ENCODE data around the gene IGFBP2.
"Not testable (repeated sequence)": the region's sequence is repeated elsewhere in the genome, so short reads cannot be mapped to it uniquely, and the experiment has no call there.

The IGFBP2 gene, protein sequence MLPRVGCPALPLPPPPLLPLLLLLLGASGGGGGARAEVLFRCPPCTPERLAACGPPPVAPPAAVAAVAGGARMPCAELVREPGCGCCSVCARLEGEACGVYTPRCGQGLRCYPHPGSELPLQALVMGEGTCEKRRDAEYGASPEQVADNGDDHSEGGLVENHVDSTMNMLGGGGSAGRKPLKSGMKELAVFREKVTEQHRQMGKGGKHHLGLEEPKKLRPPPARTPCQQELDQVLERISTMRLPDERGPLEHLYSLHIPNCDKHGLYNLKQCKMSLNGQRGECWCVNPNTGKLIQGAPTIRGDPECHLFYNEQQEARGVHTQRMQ

DNA sequence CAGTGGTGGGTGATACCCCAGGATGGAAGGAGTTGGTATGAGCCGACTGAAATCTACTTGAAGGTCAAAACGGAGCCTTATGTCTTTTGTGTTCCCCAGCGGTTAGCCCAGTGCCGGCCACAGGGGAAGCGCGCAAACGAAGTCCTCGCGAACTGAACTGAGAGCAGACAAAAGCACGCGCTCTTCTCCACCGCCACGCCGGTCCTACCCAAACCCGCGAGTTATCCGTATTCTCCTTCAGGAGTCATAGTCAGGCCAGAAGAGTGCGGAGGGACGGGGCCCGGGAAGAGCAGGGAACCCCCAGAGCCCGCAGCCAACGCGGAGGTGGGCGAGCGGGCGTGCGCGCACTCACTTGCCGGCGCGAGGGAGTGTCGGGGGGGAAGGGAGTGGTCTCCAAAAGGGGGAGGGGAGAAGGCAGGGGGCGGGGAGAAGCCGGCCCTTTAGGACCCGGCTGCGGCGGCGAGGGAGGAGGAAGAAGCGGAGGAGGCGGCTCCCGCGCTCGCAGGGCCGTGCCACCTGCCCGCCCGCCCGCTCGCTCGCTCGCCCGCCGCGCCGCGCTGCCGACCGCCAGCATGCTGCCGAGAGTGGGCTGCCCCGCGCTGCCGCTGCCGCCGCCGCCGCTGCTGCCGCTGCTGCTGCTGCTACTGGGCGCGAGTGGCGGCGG, at the start of gene IGFBP2:
TSS of gene IGFBP2 (plus strand) at position 469 of the 664 bp plus-strand sequence. CDS start at position 573, 104 bp downstream.
- DNase-seq (ENCODE audit: low spot score): peak; percentile 40

DNA sequence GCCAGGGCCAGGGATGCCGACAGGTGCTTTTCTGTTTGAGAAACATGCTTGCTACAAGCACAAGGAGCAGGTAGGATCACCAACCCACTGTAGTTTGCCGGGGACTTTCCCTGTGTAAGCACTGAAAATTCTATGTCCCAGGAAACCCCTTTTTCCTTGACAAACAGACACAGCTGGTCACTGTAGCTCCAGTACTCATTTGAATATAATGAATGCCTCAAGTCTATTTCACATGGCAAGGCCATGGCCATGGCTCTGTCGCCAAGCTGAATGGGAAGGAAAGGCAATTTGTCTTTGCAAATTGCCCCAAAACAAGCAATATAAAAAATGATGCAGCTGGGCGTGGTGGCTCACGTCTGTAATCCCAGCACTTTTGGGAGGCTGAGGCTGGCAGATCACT, 49.6 kb upstream of the IGFBP2 start:
- no peak for DNase-seq (ENCODE audit: low spot score)

DNA sequence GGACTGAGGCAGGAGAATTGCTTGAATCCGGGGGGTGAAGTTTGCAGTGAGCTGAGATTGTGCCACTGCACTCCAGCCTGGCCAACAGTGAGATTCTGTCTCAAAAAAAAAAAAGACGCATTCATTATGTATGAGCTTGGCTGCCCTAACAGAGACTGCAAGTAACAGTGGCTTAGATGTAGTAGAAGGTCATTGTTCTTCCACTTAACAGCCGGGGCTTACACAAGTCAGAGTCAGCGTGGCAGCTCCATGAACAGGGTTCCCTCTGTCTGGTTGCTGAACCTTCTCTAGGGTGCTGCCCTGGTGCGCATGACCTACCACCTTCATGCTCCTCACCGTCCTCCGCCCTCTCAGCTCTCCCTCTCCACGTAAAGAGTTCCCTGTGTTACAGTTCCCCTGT, 49.1 kb upstream of the IGFBP2 start:
- DNase-seq (ENCODE audit: low spot score): no peak

DNA sequence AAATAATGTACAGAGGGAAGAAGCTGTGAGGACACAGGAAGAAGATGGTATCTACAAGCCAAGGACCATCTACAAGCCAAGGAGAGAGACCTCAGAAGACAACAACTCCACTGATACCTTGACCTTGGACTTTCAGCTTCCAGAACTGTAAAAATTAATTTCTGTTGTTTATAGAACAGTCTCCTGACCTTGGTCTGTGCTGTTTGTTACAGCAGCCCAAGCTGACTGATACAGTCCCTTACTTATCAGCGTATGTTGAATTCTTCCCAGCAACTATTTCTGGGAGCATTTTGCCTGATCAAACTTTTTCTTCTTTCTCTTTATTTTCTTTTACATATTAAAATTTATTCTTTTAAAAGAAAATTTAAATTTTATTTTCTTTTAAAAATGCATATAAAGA, 47.8 kb upstream of the IGFBP2 start:
- DNase-seq (ENCODE audit: low spot score): no peak

DNA sequence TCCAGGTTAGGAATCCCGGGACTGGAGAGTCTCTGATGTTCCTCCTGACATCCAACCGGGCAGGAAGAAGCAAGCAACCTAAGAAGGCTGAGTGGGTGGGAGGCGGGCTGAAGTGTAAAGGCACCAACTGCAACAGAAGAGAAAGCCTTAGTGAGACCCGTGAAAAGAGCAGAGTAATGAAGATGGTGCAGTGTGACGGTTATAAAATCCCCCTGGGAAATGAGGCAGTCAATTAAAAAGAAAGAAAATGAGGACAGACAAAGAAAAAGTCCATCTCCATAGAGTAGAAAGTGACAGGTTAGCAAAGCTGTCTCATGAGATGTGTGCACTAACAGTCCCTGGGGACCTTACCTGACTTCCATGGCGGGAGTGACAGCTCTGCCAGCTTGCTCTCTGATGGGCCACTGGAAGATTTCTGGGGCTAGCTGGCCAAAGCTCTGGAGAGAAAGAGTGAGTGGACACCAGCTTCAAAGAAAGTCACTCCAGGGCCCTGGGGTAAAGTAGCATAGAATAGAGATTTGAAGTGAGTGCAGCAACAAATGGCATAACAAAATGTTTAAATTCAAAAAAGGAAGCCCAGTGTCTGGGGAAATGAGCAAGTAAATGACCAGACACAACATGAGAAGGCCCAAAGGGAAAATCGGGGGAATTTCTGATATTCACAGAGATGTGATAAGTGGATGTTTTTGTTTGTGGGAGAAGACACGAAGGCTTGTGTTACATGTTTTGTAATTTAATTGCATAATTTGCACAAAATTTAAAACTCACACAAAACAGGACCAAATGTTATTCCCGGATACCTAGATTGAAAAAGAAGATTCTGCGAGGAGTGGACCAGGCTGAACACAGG, 44.1 kb upstream of the IGFBP2 start:
- DNase-seq (ENCODE audit: low spot score): no peak

DNA sequence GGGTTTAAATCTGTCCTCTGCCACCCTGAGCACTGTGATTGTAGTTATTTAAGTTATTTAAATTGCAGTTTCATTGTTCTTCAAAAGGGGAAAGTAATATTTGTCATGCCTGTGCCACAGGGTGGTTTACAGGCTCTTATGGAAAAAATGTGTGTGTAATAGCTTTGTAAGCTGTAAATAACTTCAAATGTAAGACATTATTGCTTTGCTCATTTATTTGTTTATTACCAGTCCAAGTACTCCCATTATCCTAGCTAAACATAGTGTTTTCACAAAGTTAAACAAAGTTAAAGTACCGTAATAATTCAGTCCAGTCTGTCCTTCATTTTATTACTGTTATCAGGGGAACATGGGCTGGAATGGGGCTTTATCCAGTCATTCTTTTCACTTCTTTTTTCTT, 43.4 kb upstream of the IGFBP2 start:
- DNase-seq (ENCODE audit: low spot score): no peak

DNA sequence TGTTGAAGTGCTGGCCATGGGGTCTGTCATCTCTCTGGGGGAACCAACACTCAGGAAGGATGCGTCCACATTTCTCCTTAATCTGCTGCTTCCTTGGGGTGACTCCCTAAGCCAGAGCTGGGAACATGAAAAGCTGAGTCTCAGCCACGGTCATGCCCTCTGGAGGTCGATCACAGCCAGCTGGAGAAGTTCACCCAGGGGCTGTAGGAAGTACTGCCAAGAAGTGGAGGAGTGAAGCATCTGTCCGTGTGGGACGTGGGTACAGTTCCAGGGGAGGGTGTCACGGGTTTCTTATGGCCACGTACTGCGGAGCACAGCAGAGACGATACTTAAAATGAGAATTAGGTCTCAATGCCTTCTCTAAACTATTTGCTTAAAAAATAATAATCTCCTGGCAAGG, 42.4 kb upstream of the IGFBP2 start:
- DNase-seq (ENCODE audit: low spot score): peak; percentile 49

DNA sequence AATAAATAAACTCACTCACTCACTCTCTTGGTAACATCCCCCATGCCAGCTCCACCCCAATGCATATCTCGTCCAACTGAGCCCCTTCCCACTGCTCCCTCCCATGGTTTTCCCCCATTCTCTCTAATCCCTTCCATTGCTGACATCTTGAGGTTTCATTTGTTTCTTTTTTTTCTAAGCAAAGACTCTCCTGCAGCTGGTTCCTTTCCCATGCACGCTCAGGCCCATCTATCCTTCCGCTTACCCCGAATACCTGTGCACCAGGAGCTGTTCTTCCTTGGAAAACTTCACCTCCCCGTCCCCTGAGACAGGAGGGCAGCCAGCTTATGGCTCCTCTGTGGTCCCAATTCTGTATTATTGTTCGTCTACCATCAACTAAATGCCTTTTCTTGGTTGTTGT, 41.7 kb upstream of the IGFBP2 start:
- no peak for DNase-seq (ENCODE audit: low spot score)

DNA sequence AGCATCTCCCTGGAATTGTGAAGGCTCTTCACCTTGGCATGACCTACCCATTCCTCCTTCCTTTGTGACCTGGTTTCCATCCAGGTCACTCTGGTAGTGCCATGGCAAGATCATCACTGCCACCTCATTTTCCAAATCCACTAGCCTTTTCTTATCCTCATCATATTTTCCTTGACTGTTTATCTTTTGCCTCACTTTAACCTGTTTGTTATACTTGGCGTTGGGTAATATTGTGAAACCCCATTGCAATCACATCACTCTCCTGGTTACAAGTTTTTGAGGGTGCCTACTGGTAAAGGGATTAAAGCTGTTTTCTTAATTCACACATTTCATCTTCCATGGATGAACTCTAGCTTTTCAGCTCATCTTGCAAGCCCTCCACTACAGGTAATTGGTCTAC, 39.1 kb upstream of the IGFBP2 start:
- no peak for DNase-seq (ENCODE audit: low spot score)

DNA sequence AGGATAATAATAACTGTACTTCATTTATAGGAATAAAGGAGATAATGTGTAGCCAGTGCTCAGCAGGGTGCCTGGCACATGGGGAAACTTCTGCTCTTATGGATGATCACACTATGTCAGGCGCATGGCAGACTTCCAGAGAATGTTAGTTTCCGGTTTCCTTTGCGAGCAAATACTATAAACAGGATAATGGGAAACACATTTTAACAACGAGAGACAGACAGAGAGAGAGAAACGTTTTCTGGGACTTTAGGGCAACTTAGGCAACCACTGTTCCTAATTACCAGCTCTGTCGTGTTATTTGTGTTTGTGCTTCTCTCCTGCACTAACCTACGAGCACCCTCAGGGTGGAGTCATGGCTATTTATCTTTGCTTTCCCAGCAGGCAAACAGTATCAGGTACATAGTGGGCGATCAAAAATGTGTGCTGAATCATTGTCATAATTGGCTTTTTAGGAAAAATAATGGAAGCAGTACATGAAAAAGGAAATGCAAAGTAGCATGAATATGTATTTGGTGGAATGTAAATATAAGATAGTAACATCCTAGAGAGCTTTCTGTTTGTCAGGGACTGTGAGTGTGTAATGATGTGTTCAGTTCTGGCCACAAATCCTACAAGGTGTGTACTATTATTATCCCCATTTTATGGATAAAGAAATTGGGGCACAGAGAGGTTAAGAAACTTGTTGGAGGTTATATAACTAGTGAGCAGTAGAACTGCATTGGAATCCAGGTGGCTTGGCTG, 36.8 kb upstream of the IGFBP2 start:
- peak; percentile 69 for DNase-seq (ENCODE audit: low spot score)

DNA sequence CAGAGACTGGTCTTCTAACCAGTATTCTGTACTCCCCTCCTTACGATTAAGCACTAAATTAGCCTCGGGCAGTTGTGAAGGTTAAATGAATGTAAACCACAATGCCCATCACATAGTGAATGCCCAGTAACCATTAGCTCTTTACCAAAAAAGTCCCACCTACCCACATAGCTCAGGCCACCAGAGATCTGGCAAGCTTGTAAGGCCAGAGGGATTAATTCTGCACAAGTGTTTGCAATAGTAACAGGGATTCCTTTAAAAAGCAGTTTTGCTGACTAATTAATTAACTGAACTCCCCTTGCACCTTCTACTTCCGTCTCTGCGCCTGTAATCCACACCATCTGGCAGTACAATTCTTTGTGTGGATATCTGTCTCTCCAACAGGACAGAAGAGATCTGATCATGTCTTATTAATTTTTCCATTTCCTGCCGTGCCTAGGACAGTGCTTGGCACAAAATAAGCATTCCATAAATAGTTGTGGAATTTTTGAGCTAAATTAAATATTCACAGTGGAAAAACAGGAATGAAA, 36.2 kb upstream of the IGFBP2 start:
- DNase-seq (ENCODE audit: low spot score): peak; percentile 39

DNA sequence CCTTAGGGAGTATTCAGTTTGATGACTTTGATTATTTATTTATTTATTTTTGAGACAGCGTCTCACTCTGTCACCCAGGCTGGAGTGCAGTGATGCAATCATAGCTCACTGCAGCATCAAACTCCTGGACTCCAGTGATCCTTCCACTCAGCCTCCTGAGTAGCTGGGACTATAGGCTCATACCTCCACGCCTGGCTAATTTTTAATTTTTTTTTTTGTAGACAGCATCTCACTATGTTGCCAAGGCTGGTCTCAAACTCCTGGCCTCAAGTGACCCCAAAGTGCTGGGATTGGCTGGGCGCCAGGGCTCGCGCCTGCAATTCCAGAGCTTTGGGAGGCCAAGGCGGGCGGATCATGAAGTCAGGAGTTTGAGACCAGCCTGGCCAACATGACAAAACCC, 35.4 kb upstream of the IGFBP2 start:
- DNase-seq (ENCODE audit: low spot score): not testable (repeated sequence)

DNA sequence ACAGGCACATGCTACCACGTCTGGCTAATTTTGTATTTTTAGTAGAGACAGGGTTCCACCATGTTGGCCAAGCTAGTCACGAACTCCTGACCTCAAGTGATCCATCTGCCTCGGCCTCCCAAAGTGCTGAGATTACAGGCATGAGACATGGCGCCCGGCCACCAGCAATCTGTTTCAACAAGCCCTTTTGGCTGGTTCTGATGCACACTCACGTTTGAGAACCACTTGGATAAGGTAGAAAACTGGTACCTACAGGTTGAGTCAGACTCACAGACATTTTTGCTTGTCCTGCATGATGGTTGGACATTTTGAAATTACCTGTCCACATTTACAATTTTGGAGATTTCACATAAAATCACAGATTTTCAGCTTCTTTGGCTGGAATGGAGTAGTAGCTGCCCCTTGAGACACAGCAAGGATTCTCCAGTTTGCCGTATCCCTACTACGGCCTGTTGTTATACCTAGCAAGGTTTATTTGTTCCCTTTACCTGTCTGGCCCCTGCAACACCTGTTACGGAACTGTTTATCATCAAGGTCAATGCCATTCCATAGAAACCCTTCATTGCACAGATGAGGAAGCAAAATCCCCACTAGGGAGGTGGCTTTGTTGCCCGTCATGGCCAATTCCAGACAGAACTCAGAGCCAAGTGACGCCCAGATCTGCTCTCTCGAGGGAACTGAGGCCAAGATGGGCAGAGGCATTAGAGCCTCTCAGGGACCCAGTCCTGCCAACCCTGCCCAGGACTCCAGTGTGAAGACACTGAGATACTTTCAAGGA, 31.4 kb upstream of the IGFBP2 start:
- no peak for DNase-seq (ENCODE audit: low spot score)

DNA sequence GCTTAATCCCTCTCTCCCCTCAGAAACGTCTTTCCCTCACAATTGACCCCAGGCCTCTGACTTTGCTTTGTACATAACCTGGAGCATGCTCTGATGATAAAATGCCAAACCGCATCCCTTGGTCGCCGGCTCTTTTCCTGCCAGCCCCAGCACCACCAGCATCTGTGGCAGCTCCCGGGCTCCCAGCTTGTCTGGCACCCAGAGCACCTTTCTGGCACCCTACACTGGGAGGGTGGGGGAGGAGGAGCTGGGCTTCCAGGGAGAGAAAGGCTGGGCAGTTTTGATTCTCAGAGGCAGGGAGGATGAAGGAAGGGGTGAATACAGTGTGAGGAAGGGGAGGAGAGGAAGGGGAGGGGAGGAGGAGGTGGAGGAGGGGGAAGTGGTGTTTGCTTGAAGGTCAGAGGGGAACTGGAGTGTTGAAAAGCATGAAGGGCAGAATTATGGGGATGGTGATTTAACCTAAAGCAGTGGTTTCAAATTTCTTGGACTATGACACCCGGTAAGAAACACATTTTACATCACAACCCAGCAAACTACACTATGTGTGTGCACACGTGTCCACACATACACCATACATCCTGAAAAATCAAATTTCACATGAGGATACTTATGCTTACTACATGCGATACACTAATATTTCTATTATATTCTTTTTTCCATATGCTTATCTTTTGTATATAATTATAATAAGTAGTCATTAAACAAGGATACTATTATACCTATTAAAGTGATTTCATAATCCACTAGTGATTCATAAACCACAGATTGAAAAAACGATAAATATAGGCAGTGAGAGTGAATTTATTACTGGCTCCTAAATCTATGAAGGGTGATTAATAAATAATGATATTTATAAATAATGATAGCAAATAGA, 30.0 kb upstream of the IGFBP2 start:
- DNase-seq (ENCODE audit: low spot score): no peak

DNA sequence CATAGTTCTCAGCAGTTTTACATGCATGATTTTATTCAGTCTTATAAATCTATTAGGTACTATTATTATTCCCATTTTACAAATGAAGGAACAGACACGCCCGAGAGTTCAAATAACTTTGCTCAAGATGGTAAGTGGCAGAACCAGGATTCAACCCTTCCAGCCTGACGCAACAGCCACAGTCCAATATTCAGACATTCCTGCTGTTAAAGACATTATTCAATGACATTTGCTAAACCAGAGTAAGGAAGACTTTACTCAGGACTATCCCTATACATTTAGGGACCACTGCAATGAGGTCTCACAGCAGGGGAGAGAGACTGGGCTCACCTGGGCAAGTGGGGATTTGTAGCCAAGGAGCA, 29.4 kb upstream of the IGFBP2 start:
- DNase-seq (ENCODE audit: low spot score): no peak

DNA sequence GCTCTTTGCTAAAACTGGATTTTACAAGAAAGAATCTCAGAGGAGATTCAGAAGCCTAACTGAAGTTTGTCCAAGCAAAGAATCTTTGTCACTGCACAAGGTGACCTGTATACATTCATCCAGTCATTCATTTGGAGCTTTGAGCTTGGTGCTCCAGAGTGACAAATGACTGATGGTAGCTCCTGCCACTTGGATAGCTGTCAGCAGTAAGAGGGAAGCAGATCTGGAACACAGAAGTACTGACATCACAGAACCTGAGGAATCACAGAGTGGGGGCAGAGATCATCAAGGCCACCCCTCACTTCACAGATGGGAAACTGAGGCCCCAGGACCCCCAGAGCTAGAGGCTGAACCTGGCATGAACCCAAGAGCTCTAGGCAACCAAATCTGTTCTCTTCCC, 28.8 kb upstream of the IGFBP2 start:
- no peak for DNase-seq (ENCODE audit: low spot score)

DNA sequence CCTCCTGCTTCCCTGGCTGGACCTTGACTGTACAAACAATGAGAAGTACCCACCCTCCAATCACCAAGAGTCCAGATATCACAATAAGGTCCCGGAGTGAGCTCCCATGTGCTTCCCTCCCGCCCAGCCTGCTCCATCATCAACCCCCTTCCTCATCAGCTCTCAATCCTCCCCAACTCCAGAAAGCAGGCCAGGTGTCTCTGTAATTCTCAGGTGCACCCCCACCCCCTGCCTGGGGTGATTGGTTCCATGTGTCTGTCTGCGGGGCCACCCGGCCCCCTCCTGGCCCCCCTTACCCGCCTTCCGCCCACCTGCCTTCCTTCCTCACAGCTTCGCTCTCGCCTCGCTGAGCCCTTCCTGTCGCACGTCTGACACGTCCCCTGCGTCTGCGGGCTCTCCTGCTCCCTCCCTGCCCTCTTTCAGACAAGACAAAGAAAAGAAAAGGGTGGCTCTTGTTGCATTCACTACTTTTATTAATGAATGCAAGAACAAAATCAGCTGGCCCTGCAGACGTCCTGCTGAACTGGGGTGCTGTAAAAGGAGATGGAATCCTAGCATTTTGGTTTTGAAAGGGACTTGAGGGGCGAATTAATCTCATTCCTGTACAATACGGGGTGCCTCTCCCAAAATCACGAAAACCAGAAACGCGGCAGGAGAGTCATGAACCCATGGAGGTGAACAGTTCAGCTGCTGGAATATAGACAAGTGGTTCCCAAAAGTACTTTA, 26.5 kb upstream of the IGFBP2 start:
- no peak for DNase-seq (ENCODE audit: low spot score)

DNA sequence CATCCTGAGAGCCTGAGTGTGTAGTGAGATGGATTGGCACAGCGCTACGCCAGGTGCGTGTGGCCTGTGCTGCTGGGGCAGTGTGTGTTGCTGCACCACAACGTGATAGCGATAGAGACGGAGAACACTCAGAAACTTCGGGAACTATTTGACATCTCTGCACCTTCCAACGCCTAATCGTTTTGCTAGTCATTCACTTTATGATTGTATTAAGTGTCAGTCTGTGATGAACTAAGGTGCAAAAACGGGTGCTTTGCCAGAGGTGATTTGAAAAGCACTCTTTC, 26.0 kb upstream of the IGFBP2 start:
- no peak for DNase-seq (ENCODE audit: low spot score)

DNA sequence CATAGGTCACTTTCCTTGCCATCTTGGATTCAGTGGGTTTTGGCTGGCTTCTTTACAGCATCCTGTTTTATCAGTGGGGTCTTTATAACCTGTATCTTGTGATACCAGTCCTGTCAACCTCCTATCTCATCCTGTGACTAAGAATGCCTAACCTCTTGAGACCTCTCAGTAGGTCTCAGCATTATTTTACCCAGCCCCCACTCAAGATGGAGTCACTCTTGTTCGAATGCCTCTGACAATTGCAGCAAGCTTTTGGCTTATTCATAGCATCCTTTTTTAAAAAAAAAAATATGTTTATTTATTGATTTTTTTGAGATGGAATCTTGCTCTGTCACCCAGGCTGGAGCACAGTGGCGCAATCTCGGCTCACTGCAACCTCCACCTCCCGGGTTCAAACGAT, 24.7 kb upstream of the IGFBP2 start:
- no peak for DNase-seq (ENCODE audit: low spot score)

All from AG20443 (cell line).